Stimulated activated CD4-positive, alpha-beta T cell treated with anti-CD3 and anti-CD28 coated beads, Interleukin-2, amount 100 ng/mL, for 24 hours (primary cell): ENCODE data around the gene NECAB2.

Source experiments
- DNase-seq, 2 donors: peaks; one replicate each; pipeline ENCODE4 v3.0.0-alpha.2; 2020

Gene NECAB2

GRCh38 chr16:83968306-83968851 is 335 bp downstream of the NECAB2 start:
- no peak for DNase-seq

GRCh38 chr16:83968891-83969649 is 1.0 kb downstream of the NECAB2 start:
- DNase-seq = no peak

DNA sequence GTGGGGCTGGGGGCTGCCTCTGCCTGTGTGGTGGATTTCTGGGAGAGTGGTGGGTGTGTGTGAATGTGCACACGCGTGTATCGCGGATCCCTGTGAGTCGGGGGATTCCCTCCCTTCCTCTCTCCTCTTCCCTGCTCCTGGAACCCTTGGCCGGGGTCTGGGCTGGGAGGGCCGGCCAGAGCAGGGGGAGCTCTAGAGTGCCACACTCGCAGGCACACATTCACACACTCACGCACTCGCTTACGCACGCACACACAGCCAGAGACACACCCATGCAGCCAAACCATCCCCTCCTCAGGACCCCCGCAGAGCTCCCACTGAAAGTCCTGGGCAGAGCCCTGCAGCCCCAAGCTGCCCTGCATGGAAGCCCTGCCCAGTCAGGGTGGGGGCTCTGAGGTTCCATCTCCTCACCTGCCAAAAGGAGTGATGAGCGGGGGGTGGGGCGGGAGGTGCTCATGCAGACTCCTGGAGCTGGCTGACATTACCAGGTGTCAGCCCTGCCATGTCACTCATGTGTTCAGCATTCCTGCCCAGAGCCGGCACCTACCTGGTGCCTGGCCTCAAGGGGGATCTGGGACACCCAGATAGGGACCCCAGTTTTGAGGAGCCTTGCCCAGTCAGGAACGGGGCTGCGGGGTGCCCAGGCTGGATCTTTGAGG is 1.9 kb downstream of the NECAB2 start:
- DNase-seq = no peak

DNA sequence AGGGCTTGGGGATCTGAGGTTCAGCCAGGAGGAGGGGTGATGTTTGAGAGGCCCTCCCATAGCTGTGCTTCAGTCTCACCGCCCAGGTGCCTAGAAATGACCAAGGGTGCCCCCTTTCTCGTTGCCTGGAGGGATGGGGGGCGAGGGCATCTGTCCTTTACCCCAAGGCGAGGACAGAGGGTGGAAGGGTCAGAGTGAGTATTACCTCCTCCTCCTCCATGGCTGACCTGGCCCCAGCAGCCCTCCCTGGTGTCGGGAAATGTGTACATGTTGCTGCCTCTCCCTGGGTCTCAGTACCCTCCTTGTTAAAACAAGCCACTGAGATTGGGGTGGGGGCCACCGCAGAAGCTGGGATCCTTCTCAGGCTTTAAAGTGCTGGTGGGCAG is 2.4 kb downstream of the NECAB2 start:
- no peak for DNase-seq

GRCh38 chr16:83971165-83972130 is 3.4 kb downstream of the NECAB2 start:
- no peak for DNase-seq

DNA sequence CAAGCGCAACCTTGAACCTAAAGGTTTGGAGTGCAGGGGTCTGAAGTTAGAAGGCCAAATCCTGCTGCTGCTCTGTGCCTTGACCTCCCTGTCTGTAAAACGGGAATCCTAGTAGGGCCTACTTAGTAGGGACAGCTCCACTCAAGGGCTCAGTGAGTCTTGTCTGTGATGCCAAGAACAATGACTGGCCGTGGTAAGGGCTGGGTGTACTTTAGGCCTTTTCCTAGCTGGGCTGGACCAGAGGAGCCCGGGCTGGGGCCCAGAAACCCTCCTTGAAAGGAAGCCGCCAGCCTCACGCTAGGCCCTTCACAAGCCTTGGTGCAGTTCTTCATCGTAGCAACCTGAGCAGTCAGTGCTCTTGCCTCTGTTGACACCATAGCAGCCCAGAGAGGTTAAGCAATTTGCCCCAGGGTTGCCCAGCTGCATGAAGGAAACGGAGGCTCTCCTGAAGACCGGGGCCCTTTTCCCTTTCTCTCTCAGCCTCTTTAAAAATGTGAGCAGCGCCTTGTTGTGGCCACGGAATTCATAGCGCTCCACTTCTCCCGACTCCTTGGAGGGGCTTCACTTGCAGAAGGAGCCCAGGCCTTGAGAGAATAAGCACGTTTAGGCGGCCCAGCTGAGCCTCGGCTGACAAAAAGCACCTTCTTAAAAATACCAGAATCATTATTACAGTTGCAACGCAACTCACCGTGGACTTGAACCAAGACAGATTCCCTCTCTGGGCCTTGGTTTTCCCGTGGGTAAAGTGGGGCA is 4.4 kb downstream of the NECAB2 start:
- no peak for DNase-seq

GRCh38 chr16:83973077-83973476 is 5.0 kb downstream of the NECAB2 start:
- DNase-seq = no peak

DNA sequence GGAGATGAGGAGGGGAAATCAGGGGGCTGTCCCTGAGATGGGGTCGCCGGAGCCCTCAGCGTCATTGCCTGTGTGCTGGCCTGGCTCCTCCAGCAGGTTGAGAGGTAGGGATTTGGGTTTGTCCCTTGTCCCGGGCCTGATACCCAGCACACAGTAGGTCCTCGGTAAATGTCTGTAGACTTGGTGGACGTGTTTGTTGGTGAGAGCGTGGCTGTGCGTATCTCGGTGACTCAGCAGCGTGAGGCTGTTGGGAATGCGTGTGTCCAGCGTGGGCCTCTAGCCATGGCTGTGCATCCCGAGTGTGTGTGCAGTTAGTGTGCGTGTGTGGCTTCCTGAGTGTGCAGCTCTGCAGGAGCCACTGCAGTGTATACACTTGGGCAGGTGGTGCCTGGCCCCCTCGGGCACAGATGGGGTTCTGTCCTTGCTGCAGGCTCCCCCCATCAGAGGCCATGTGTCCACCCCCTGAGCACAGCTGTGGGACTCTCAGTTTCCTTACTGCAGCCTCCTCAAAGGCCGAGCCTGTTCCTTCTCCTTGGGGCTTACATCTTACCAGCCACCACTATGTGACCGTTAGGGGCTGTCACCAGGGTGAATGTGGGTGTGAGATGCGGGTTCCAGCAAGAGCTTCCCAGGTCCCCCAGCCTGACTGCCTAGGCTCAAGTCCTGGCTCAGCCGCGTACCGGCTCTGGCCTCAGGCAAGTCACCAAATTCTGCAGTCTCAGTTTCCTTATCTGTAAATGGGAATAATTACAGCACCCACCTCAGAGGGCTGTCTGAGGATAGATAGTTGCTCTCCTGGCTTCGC is 5.7 kb downstream of the NECAB2 start:
- no peak for DNase-seq

- no peak for DNase-seq
These were observed 6.4 kb downstream of the NECAB2 start for GRCh38 chr16:83974475-83974874.

DNA sequence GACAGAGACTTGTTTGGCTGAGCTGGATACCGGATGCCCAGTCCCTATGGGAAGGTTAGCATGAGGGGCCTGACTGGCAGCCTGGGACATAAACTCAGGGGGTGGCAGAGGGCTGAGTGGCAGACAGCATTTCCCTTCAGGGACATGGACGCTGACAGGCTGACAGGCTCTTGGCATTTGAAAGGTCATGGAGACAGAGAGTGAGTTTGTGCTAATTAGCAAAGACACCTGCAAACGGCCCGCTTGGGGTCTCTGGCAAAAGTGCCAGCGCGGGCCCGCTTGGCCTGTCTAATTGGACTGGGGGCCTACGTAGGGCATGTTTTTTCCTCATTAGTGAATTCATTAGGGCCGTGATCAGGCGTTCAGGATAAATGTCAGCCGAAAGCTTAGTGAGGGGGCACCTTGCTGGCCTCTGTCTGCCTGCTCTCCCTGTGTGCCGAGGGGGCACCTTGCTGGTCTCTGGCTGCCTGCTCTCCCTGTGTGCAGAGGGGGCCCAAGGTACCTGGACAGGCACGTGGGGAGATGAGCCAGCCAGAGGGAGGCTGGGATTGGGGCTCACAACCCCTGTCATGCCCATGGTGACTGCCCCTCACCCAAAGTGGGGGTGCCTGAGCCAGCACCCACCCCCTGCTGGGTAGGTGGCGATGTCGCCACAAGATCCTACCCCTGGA is 7.7 kb downstream of the NECAB2 start:
- DNase-seq = no peak

DNA sequence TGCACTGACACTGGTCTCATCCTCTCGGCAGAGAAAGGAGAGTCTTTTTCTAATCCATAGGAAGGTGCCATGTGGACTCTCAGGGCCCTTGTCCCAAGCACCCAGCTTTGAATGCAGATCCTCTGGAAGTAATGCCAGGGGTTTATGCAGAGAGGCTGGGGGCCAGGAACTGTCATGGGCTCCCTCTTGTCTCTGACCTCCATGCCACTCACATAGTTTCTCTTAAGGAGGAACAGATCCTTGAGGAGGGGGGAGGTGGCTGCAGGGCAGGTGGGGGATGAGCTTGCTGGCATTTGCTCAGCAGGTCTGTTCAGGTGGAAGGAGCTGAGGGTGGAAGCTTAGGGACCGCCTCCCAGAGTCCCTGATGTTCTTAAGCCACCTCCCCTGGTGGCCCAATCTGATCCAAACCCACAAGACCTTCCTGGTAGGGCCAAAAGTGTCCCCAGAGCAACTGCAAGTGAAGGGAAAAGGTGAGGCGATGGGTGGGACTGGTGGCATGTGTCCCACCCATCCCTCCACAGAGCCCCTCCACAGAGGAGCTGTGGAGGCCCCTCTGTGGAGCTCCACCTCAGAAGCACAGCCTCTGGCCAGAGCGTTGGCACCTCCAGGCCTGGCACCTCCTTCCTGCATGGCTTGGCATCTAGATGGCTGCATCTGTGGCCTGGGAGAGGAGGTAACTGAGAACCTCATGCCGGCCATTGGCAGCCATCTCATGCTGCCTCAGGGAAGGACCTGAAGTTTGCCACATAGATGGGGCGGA is 9.2 kb downstream of the NECAB2 start:
- no peak for DNase-seq

- no peak for DNase-seq
These were observed 10.4 kb downstream of the NECAB2 start for GRCh38 chr16:83978401-83978904.

- DNase-seq = no peak
These were observed 11.4 kb downstream of the NECAB2 start for GRCh38 chr16:83979441-83979840.

GRCh38 chr16:83980794-83981193 is 12.8 kb downstream of the NECAB2 start:
- no peak for DNase-seq

- DNase-seq = no peak
These were observed 13.8 kb downstream of the NECAB2 start for GRCh38 chr16:83981799-83982198.

DNA sequence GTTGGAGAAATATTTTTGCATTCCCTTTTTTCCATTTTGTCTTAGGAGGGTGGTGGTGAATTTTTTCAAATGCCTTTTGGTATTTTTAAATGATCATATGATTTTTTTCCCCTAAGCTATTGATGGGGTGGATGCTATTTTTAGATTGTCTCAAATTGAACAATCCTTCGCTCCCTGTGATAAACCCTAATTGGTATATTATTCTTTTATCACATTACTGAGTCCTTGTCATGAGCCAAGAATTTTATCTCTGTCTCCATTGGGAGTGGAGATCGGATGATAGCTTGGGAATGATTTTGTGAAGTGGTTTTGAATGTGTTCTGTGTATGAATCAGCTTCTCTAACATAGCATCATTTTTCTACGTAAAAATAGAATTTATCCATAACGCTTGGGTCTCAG is 15.4 kb downstream of the NECAB2 start:
- DNase-seq = no peak

GRCh38 chr16:83989300-83989699 is 21.3 kb downstream of the NECAB2 start:
- no peak for DNase-seq

DNA sequence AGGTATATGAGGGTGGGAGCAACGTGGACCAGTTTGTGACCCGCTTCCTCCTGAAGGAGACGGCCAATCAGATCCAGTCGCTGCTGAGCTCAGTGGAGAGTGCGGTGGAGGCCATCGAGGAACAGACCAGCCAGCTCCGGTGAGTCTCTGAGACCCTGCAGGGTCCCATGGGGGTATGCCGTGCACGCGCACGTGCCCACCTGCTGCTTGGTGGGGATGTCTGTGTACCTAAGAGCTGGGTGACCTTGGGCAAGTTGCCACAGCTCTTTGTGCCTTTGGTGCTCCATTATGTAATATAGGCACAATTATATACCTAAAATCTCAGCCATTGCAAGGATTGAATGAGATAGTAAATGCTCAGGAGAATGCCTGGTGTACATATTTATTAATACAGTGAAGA is 22.4 kb downstream of the NECAB2 start:
- DNase-seq = no peak

GRCh38 chr16:83992624-83993023 is 24.6 kb downstream of the NECAB2 start:
- no peak for DNase-seq

GRCh38 chr16:83994087-83994486 is 26.0 kb downstream of the NECAB2 start:
- DNase-seq = no peak
